Measurements from ENCODE around the gene PRKCE. TPM values are rescaled to one million over a fixed set of nuclear protein-coding genes. Genes with fewer than 3 reads are reported as not detected.

PRKCE gene
- total RNA-seq, 2 experiments from 2014 or later = 24.9 to 26.2 TPM

DNA sequence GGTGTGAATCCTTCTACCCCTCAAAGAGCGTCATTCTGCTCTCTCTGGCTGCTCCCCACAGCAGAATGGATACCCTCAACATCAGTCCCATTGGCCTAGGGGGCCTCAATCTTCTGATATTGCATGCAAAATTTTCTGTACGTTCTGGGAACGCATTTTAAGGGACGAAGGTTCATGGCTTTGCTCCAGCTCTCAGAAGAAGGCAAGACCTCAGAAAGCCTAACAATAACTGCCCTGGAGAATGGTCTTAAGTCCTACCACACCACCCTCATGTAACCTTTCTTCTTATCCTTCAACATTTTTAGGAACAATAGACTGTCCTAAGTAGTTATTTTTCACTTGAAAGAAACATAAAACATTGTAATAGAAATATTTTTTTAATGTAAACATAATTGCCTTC, 212.6 kb downstream of the PRKCE start:
- Mint-ChIP-seq H3K9me3 (no peaks in the 10 kb centered on the region), H3K4me1 (ENCODE audit: low read depth) (peaks cover 35% of the 10 kb centered on the region), H3K27me3 (no peaks in the 10 kb centered on the region), H3K4me3 (no peak overlapping the region), H3K27ac (no peak overlapping the region), H3K36me3 (ENCODE audit: low read depth) (no peaks in the 10 kb centered on the region)
- ChIA-PET POLR2A (no interaction called here), CTCF (no interaction called here)
- Histone ChIP-seq H3K27me3 (ENCODE audit: control insufficient read depth in 1 of 2, insufficient read depth in 2 of 2, low read length in 2 of 2) (no peaks in the 10 kb centered on the region), H3K9me3 (ENCODE audit: control insufficient read depth in 1 of 2, insufficient read depth in 1 of 2, low read length in 2 of 2) (no peaks in the 10 kb centered on the region), H3K27ac (ENCODE audit: low read depth in 1 of 2, low read length in 2 of 2) (no peak overlapping the region), H3K4me1 (ENCODE audit: insufficient read depth, low read length) (peaks cover 16% of the 10 kb centered on the region), H3K4me3 (ENCODE audit: low read length) (no peak overlapping the region), H3K36me3 (ENCODE audit: insufficient read depth, low read length) (no peaks in the 10 kb centered on the region)
- intact Hi-C loops (cut with DNase I, micrococcal nuclease) = no loop called here
- TF ChIP-seq, protein P1, sequence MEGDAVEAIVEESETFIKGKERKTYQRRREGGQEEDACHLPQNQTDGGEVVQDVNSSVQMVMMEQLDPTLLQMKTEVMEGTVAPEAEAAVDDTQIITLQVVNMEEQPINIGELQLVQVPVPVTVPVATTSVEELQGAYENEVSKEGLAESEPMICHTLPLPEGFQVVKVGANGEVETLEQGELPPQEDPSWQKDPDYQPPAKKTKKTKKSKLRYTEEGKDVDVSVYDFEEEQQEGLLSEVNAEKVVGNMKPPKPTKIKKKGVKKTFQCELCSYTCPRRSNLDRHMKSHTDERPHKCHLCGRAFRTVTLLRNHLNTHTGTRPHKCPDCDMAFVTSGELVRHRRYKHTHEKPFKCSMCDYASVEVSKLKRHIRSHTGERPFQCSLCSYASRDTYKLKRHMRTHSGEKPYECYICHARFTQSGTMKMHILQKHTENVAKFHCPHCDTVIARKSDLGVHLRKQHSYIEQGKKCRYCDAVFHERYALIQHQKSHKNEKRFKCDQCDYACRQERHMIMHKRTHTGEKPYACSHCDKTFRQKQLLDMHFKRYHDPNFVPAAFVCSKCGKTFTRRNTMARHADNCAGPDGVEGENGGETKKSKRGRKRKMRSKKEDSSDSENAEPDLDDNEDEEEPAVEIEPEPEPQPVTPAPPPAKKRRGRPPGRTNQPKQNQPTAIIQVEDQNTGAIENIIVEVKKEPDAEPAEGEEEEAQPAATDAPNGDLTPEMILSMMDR (IDR thresholded peaks at IDR 0.05) = no peak
- no peak for DNase-seq
- no peak for ATAC-seq (ENCODE audit: poor library complexity)

DNA sequence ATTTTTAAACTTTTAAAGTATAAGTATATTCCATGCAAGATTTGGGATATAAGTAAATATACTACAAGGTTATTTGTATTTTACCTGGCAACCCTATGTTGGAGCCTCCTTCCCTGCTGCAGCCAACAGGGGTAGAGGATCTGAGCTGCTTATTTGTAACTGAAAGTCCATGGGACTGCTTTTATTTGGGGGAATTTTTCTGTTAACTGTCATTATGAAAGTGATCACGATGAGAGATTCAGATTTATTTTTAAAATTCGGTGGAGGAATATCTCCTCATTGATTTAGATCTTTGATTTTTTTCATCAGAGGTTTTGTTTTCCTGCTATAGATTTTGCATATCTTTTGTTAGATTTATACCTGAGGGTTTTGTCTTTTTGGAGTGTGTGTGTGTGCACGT, 215.9 kb downstream of the PRKCE start:
- DNase-seq = no peak
- no peak overlapping the region for H3K4me3 Mint-ChIP-seq
- no peak overlapping the region for H3K27ac Mint-ChIP-seq
- peaks cover 12% of the 10 kb centered on the region for H3K4me1 Mint-ChIP-seq (ENCODE audit: low read depth)
- Histone ChIP-seq H3K36me3 (ENCODE audit: insufficient read depth, low read length) (no peaks in the 10 kb centered on the region), H3K27ac (ENCODE audit: low read depth in 1 of 2, low read length in 2 of 2) (no peak overlapping the region), H3K4me1 (ENCODE audit: insufficient read depth, low read length) (peaks cover 5% of the 10 kb centered on the region), H3K4me3 (ENCODE audit: low read length) (no peak overlapping the region), H3K9me3 (ENCODE audit: control insufficient read depth in 1 of 2, insufficient read depth in 1 of 2, low read length in 2 of 2) (no peaks in the 10 kb centered on the region), H3K27me3 (ENCODE audit: control insufficient read depth in 1 of 2, insufficient read depth in 2 of 2, low read length in 2 of 2) (no peaks in the 10 kb centered on the region)
- no peaks in the 10 kb centered on the region for H3K9me3 Mint-ChIP-seq
- no peaks in the 10 kb centered on the region for H3K36me3 Mint-ChIP-seq (ENCODE audit: low read depth)
- no peak for ATAC-seq (ENCODE audit: poor library complexity)
- ChIA-PET POLR2A (no interaction called here), CTCF (interaction anchor here (0.6 kb wide), 1 partner anchor 311 kb away, joined by 4 read pairs; no protein-coding TSS in a partner anchor)
- H3K27me3 Mint-ChIP-seq = no peaks in the 10 kb centered on the region
- intact Hi-C loops (cut with DNase I, micrococcal nuclease) = no loop called here
- TF ChIP-seq, protein P1 (IDR thresholded peaks at IDR 0.05) = no peak

DNA sequence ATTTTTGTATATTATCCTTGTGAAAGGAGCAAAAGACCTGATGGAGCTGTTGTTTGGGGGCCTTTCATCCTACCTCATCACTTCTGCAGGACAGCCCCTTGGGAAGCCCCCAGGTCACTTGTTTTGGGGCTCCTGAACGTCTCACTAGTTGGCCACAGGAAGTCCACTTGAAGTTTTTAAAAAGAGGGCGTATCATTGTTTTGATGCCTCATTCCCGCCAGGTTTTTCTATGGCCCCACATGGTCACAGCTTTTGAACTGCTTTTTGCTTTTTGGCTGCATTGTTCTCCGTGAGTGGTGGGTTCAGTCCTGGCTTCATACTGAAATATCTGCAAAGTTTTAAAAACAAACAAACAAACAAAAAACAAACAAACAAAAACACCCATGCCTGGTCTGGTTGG, 216.3 kb downstream of the PRKCE start:
- intact Hi-C loops (cut with DNase I, micrococcal nuclease) = no loop called here
- TF ChIP-seq, protein P1 (IDR thresholded peaks at IDR 0.05) = no peak
- Mint-ChIP-seq H3K36me3 (ENCODE audit: low read depth) (no peaks in the 10 kb centered on the region), H3K27ac (no peak overlapping the region), H3K9me3 (no peaks in the 10 kb centered on the region), H3K27me3 (no peaks in the 10 kb centered on the region), H3K4me1 (ENCODE audit: low read depth) (peaks cover 7% of the 10 kb centered on the region), H3K4me3 (no peak overlapping the region)
- ChIA-PET POLR2A (no interaction called here), CTCF (interaction anchor here (0.6 kb wide), 1 partner anchor 312 kb away, joined by 4 read pairs; no protein-coding TSS in a partner anchor)
- H3K27ac ChIP-seq (ENCODE audit: low read depth in 1 of 2, low read length in 2 of 2) = no peak overlapping the region
- no peak for ATAC-seq (ENCODE audit: poor library complexity)
- DNase-seq = no peak
- no peaks in the 10 kb centered on the region for H3K36me3 ChIP-seq (ENCODE audit: insufficient read depth, low read length)
- H3K27me3 ChIP-seq (ENCODE audit: control insufficient read depth in 1 of 2, insufficient read depth in 2 of 2, low read length in 2 of 2) = no peaks in the 10 kb centered on the region
- H3K4me1 ChIP-seq (ENCODE audit: insufficient read depth, low read length) = peaks cover 2% of the 10 kb centered on the region
- H3K4me3 ChIP-seq (ENCODE audit: low read length) = no peak overlapping the region
- no peaks in the 10 kb centered on the region for H3K9me3 ChIP-seq (ENCODE audit: control insufficient read depth in 1 of 2, insufficient read depth in 1 of 2, low read length in 2 of 2)
